HG03060 (cell line): Measurements from ENCODE around the gene CDC14A.
"Not testable (repeated sequence)": the region's sequence is repeated elsewhere in the genome, so short reads cannot be mapped to it uniquely, and the experiment has no call there.

Experiments used
- ATAC-seq: cut with Tn5 transposase; IDR thresholded peaks from one replicate; pipeline ENCODE4 v1.9.1; 2021; ENCODE audit warnings: low read depth, moderate number of reproducible peaks; ENCODE audit not compliant: unreplicated experiment

CDC14A gene, protein sequence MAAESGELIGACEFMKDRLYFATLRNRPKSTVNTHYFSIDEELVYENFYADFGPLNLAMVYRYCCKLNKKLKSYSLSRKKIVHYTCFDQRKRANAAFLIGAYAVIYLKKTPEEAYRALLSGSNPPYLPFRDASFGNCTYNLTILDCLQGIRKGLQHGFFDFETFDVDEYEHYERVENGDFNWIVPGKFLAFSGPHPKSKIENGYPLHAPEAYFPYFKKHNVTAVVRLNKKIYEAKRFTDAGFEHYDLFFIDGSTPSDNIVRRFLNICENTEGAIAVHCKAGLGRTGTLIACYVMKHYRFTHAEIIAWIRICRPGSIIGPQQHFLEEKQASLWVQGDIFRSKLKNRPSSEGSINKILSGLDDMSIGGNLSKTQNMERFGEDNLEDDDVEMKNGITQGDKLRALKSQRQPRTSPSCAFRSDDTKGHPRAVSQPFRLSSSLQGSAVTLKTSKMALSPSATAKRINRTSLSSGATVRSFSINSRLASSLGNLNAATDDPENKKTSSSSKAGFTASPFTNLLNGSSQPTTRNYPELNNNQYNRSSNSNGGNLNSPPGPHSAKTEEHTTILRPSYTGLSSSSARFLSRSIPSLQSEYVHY

DNA sequence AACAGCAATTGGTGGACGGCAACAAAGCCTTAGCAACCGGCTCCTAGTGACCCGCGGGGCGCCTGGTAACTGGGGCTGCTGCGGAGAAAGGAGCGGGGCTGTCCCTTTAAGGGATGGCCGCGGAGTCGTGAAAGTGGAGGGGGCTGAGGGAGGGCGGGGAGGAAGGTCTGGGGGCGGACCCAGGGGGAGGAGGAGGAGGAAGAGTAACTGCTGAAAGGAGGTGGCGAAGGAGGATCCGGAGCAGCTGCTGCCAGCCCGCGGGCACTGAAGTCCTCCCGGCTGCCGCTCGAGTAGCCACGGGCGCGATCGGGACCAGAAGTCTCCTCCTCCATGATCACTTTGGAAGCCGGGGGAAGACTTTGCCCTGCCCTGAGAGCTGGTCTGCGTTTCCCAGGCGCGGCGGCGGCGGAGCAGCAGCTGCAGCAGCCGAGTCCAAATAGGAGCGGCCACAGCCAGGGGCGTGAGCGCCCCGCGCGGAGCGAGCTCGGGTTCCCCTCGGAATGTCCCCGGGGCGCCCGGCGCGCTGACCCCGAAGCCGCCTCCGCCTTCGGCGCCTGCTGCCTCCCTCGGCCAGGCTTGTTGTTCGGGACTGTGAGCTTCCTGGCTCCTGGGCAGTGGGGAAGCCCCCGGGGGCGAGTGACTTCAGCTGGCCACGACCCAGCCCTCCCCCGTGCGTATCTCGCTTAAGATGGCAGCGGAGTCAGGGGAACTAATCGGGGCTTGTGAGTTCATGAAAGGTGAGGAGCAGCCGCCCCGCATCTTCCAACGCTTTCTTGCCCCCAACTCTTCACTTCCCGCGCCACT, at the start of gene CDC14A:
Gene CDC14A (plus strand): TSS at position 240 of the 804 bp plus-strand sequence. CDS start 449 bp downstream, at position 689.
- ATAC-seq: peak; percentile 46

DNA sequence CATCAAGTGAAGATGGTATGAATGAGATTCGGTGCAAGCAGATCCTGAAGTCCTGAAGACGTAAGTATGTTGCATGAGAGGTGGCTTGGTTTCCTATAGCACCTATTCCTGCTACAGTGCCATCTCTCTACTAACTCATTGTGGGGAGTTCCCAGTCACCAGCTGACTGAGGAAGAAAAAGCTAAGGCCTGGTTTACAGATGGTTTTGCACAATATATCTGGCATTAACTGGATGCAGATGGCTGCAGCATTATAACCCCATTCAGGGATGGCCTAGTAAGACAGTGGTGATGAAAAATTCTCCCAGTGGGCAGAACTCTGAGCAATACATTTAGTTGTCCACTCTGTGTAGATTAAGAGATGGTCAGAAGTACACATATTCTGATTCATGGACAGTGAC, 49.6 kb upstream of the CDC14A start:
- ATAC-seq: no peak

DNA sequence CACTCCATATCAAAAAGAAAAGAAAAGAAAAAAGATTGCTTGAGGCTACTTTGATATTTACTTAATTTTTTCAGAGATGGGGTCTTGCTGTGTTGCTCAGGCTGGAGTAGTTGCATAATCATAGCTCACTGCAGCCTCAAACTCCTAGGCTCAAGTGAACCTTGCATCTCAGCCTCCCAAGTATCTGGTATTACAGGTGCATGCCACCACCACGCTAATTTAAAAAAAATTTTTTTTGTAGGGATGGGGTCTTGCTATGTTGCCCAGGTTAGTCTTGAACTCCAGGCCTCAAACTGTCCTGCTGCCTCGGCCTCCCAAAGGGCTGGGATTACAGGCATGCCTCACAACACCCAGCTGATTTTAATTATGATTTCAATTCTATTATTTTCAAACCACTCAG, 48.1 kb upstream of the CDC14A start:
- no peak for ATAC-seq

DNA sequence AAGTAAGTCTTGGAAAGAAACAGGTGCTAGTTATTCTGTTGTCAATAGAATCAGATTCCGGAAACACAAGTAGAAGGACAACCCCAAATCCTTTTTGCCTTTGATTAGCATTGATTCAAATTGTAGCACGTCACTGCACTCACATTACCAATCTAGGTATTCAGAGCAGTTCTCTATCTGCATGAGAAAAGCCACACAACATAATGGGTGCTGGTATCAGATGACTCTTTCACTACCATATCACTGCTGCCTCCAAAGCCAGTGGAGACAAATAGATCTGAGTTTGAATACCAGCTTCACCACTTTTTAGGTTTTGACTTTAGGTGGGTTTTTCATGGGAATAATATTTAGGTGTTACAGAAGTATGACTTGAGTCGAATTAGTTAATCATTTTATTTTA, 47.4 kb upstream of the CDC14A start:
- no peak for ATAC-seq

DNA sequence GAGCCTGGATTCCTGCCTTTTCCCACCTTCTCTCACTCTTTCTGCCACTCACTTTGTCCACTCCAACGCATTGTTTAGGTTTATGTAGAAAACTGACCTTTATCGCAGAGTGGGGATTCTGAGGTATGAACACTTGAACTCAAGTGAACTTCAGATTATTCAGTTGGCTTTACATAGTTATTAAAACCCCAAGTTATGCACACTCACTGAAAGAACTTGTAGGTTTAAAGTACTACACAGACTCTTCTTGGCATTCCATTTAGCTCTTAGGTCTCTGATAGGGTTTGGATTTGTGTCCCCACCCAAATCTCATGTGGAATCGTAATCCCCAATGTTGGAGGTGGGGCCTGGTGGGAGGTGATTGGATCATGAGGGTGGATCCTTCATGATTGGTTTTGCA, 46.4 kb upstream of the CDC14A start:
- ATAC-seq: no peak

DNA sequence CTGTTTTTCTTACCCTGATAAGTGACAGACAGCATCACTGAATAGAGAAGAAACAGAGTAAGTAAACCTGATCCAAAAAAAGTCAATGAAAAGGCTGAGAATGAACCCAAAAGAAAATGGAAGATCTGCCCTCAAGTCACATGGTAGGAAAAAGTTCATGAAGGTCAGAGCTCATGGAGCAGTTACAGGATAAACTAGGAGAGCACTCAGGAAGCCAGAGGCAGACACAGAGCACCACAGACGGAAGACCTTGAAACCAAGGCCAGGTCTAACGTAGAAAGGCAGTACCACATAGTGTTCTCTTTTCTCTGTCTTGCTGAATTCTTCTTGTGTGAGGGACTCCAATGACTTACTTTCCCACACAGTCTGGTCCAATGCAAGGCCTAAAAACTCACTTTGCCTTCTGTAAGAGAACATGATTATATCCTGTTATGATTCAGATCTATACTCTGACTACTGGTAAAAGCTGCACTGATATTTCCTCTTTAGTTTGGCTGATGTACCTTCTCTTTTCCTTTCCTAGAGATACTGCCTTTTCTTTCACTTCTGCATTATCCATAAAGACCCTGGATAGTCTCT, 45.5 kb upstream of the CDC14A start:
- no peak for ATAC-seq

DNA sequence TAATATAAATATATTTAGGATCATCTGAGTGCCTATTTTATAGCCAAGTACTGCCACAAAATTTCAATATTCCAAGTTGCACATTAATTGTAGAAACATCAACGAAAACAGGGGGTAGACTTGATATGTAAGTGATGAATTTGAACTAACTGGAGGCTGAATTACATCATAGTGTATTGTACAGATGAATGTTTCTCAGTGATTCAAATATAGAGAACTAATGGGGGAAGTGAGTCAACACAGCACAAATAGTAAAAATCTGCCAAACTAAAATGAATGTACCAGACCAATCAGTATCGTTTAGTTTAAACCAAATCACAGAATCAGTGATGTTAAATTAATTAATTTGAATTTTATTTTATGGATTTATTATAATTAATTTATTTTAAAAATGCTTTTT, 43.5 kb upstream of the CDC14A start:
- no peak for ATAC-seq

DNA sequence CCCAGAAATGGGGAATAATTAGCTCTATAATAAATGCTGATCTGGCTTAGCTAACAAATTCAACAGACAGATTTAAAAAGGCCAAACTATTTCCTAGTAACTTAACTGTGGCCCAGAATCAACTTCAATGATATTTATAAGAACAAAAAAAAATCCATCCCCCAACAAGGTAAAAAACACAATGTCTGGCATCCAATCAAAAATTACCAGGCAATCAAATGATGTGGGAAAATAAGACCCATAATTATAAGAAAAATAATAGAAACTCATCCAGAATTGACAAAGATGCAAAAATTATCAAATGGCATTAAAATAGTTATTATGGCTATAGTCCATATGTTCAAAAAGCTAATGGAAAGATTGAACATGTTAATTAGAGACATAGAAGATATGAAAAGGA, 42.4 kb upstream of the CDC14A start:
- no peak for ATAC-seq

DNA sequence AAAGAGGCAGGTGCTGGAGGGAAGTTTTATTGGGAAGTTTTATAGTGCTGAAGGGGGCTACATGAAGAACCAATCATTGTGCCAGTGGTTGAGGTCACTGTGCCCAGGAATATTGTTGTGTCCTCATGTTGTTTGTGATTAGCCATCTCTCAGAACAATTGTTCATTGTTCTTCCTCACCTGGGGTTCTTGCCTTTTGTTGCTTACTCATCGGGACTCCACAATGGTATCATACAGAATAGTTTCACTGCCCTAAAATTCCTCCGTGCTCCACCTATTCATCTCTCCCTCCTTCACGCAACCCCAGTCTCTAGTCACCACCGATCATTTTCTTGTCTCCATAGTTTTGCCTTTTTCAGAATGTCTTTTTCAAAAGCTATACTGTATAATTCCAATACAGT, 38.9 kb upstream of the CDC14A start:
- ATAC-seq: no peak

DNA sequence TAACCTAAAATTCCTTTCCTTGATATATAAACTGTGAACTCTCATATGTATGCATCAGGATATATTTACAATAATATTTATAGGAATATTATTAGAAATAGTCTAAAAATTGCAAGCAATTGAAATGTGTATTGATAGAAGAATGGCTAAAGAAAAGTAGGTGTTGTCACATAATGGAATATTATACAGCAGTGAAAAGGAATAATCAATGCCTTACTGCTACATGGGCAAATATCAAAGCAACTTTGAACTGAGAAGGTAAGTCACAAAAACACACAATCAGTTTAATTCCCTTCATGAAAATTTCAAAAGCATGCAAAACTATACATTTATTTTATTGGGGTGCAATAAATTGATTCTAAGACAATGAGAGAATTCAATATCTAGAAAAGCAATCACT, 35.7 kb upstream of the CDC14A start:
- ATAC-seq: no peak

DNA sequence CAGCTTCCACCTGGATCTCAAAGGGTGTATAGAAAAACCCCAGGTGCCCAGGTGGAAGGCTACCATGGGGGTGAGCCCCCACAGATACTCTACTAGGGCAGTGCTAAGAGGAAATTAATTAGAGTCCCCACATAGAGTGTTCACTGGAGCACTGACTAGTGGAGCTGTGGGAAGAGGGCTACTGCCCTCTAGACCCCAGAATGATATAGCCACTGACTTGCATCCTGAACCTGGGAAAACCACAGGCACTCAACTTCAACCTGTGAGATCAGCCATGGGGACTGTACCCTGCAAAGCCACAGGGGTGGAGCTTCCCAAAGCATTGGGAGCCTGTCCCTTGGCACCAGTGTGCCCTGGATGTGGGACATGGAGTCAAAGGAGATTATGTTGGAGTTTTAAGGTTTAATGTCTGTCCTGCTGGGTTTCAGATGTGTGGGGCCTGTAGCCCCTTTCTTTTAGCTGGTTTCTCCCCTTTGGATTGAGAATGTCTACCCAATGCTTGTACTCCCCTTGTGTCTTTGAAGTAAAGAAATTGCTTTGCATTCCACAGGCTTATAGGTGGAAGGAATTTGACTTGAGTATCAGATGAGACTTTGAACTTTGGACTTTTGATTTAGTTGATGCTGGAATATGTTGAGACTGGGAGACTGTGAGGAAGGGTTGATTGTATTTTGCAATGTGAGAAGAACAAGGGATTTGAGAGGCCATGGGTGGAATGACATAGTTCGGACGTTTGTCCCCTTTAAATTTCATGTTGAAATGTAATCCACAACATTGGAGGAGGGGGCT, 31.8 kb upstream of the CDC14A start:
- ATAC-seq: no peak

DNA sequence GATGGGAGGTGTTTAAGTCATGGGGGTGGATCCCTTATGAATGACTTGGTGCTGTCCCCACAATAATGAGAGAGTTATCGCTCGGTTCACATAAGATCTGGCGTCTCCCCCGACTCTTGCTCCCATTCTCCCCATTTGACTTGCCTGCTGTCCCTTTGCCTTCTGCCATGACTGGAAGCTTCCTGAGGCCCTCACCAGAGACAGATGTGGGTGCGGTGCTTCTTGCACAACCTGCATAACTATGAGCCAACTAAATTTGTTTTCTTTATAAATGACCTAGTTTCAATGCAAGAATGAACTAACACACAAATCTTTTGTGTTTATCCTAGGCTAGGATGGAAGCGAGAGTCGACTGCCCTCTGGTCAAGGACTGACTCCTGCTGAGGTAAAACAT, 31.2 kb upstream of the CDC14A start:
- ATAC-seq: no peak

DNA sequence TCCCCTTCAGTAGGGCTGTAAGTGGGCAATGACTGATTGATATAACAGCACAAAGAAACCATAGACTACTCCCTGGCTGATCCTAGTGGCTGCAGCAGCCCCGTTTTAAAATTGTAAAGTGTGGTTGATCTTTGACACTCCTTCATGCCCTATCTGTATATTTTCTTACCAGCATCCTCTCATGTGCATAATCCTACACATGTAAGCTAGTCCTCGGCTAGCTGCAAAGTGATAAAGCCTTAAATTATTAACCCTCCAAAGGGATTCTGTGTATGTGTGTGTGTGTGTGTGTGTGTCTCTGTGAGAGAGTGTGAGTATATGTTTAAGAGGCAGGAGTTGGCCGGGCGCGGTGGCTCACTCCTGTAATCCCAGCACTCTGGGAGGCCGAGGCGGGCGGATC, 30.8 kb upstream of the CDC14A start:
- no peak for ATAC-seq

DNA sequence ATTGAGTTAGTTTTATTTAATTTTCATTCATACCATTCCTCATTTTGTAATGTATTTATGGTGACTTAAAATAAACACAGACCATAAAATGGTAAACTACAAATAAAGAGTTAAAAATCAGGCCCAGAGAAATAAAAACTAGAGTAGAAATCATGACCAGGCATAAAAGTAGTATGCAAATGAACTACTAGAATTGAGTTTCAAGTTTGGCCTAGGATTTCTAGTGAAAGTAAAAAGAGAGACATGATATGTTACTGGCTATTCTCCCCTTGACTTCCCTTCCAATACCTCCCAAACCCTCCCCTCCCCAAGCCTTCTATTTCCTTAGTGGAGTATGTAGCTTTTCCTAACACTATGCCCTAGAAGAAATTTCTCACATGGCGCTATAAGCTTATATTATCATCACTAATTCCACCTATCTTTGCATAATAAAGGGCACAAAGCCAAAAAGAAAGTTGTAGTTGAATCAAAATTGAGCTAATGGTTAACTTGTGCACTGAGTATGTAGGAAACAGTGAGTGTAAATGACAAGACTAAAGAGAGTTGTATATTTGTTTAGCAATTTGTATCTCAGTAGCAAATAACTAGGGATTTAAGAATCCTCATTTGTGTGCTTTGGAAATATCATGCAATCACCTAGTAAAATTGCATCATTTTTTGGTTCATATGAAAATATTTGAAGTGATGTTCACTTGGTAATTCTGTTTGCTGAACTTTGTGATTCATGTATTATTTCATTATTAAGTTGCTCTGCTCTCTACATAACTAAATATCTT, 29.7 kb upstream of the CDC14A start:
- peak; percentile 64 for ATAC-seq

DNA sequence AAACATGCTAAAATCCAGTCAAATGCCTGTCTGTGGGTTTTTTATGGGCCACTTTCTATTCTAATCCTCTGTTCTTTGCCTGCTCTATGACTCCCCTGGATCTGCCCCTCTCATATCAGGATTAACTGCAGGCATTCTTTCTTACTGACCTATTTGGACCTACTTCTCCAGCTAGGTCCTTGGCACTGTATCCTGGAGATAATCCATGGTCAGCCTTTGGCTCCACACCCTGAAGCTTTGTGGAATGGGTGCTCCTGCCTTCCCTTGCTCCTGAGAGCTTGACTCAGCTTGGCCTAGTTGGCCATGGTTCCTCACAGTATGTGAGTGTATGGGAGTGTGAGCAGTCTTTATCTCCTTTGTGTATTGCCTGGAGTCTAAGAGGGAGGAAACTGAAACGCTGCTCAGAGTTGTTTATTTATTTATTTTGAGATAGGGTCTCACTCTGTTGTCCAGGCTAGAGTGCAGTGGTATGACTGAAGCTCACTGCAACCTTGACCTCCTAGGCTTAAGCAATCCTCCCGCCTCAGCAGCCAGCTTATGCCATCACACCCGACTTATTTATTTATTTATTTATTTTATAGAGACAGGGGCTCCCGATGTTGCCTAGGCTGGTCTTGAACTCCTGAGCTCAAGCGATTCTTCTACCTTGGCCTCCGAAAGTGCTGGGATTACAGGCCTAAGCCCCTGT, 28.7 kb upstream of the CDC14A start:
- no peak for ATAC-seq

DNA sequence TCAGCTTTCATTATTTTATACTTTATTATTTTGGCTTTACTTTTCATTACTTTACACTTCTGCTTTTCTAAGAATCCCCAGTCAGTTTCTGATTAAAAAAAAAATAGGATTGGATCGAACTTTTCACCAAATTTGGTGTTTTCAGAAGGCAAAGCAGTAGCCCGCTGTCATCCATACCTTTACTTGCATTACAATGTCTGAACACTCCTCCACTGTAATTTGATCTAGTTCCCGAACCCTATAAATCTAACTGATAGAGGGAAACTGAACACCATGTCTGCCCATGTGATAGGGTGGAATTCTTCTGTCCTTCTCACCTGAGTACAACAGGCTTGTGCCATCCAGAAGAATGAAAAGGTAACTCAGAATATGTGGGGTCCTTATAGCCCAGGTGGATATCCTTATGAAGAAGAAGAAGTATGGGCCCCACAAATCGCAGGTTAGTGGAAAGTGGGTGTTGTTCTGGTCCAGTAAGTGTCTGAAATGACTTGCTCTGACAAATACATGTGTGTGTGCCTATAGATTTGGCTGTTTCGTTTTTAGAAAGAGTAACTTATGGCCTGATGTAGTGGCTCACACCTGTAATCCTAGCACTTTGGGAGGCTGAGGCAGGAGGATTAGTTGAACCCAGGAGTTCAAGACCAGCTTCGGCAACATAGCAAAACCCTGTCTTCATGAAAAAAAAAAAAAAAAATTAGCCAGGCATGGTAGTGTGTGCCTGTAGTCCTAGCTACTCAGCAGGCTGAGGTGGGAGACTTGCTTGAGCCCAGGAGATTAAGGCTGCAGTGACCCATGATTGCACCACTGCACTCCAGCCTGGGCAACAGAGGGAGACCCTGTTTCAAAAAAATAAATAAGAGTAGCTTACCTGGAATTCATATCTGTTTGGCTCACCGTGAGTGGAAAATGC, 26.6 kb upstream of the CDC14A start:
- ATAC-seq: no peak

DNA sequence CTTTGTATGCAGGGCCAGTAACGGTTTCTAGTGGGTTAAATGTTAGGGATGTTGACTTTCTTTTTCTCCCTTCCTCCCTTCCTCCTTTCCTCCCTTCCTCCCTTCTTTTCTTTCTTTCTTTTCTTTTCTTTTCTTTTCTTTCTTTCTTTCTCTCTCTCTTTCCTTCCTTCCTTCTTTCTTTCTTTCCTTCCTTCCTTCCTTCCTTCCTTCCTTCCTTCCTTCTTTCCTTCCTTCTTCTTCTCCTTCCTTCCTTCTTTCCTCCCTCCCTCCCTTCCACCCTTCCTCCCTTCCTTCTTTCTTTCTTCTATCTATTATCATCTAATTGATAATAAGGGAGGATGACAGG, 26.0 kb upstream of the CDC14A start:
- ATAC-seq: not testable (repeated sequence)

DNA sequence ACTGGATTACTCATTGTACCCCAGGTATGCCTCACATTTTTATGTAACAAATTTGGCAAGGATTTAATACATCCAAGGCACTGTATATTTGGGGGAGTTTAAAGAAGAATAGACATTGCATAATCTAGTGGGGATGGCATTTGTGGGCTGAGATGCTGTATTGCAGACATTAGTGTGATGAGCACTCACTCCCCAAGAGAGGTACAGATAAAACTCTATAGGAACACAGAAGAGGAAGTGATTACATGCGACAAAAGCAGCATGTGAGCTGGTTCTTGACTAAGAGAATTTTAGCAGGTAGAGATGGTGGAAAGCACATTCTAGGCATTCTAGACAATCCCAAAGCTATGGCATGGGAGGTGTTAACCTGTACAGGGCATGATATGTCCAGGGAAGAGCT, 24.2 kb upstream of the CDC14A start:
- no peak for ATAC-seq
